ENCODE results near the gene UBR4.

UBR4 gene

DNA sequence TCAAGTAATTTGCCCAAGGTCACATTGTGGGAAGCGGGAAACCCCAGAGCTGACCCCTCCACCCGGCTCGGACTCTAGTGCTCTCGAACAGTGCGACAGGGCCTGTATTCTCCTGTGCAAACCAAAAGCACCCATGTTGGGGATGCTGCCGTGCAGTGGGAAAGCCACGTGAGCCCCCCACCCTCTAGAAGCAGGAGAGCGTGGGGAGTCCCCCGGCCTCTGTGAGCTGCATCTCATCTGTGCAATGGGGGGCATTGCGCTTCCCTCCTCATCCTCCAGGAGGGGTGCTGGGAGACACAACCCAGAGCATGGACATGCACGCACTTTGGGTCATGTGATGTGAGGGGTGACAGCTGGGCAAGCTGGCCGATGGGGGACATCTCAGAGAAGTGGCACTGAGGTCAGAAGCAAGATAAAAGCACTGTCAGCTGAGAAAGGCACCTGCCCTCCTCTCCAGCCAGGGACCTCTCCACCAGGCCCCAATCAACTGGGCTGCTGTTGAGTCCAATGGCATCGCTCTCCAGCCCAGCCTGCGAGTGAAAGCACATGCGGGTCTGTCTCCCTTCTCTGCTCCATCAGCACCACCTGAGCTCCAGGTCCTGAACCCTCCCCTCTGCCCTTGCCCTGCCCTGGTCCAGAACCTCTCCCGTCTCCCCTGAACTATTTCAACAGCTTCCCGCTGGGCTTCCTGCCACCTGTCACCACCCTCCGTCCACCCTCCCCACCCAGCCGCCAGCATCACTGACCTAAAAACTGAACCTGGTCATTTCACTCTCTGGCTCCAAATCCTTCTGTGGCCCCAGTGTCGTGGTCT lies 177.2 kb downstream of the UBR4 start:
- DNase-seq, result no peak

GRCh38 chr1:19032413-19032695 lies 177.7 kb downstream of the UBR4 start:
- no peak for DNase-seq

DNA sequence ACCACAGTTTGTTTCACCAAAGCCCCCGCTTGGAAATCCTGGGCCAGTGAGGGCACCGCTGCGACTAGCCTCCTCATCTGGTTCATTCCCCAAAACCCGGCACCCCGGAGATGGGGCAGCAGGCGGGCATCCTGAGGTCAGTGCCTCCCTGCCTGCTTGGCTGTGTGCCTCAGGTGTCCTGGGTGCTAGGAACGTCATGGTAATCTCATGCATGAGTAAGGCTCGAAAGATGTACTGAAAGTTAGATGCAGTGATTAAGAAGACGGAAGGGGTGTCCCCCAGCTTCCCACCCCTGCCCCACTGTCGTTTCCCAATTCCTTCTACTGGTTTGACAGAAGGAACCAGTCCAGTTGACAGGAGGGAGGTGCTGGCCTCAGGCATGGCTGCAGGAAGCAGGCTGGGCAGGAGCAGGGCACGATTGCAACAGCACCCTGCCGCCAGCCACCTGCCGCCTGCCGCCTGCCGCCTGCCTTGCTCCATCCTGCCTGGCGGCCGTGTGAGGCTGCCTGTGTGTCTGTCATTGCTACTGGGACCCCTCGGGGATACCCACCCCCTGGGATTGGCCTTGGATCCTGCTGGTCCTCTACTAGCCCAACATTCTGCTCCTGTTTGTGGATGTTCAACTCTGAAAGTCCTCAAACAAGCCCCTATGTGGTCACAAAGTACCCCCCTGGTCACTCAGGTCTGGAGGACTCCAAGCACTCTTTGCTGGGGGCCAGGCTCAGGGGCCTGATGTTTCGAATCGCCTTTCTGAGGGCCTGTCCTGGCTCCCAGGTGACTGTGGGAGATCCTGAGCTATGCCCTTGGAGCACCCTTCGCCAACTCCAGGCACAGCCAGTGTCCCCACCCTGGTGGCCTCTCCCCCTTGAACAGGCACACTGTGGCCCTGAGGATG lies 180.6 kb downstream of the UBR4 start:
- DNase-seq, result peak; percentile 9

- DNase-seq, result no peak
Observed at GRCh38 chr1:19028546-19029129, 181.4 kb downstream of the UBR4 start.

DNA sequence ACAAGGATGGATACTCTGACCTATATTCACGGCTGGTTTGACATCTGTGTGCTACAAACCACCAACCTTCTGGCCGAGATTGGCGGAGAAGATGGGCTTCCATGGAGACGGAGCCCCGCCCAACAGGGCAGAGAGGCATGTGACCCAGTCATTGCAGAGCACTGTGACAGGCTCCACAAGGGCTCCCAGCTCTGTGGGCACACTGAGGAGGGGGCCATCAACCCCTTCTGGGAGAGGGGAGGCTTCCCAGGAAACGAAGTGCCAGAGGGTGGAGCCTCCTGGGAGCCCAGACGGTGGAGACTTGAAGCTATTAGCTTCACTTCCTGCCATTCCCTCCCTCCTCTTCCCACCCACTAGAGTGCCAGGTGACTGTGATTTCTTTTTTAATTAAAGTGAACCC lies 182.0 kb downstream of the UBR4 start:
- DNase-seq, result no peak
